GM23338 (cell line): ENCODE data around the gene ZNF628. TPM values are rescaled to one million over a fixed set of nuclear protein-coding genes. Genes with fewer than 3 reads are reported as not detected.
A peak's percentile ranks its signal among the peaks of the same experiment; 100 is the strongest.
"Not testable (repeated sequence)": the region's sequence is repeated elsewhere in the genome, so short reads cannot be mapped to it uniquely, and the experiment has no call there.

Source experiments
- ATAC-seq: fragments of 200-7000 bp; cut with Tn5 transposase; 3 replicates; pipeline ENCODE4 v1.9.1; 2020
- DNase-seq: peaks from one replicate; pipeline ENCODE4 v3.0.0-alpha.2; 2015; ENCODE audit warnings: low spot score
- H2AFZ ChIP-seq: fragments of 200-600 bp; sonication (generic); 2 replicates; pipeline ENCODE4 v1.8.0; 2016; ENCODE audit warnings: antibody characterized with exemption, mild to moderate bottlenecking, moderate library complexity
- H3F3A ChIP-seq: fragments of 200-600 bp; sonication (generic); replicated peaks from 2 replicates; pipeline ENCODE4 v1.8.0; 2017; ENCODE audit warnings: antibody characterized with exemption, mixed run types, low read depth
- H3K27ac ChIP-seq: fragments of 200-600 bp; sonication (generic); 2 replicates; pipeline ENCODE4 v1.6.1; 2016; ENCODE audit warnings: low read depth
- H3K27me3 ChIP-seq: fragments of 200-600 bp; sonication (generic); 2 replicates; pipeline ENCODE4 v1.8.0; 2016; ENCODE audit warnings: mild to moderate bottlenecking, mixed run types, moderate library complexity; ENCODE audit not compliant: insufficient read depth
- H3K36me3 ChIP-seq: fragments of 200-600 bp; sonication (generic); 2 replicates; pipeline ENCODE4 v1.8.0; 2016; ENCODE audit warnings: mild to moderate bottlenecking; ENCODE audit not compliant: insufficient read depth
- H3K4me1 ChIP-seq: fragments of 200-600 bp; sonication (generic); 2 replicates; pipeline ENCODE4 v1.8.0; 2016; ENCODE audit warnings: mild to moderate bottlenecking, moderate library complexity; ENCODE audit not compliant: insufficient read depth
- H3K4me2 ChIP-seq: fragments of 200-600 bp; sonication (generic); 2 replicates; pipeline ENCODE4 v1.7.1; 2017; ENCODE audit warnings: mixed run types
- H3K4me3 ChIP-seq: fragments of 200-600 bp; sonication (generic); 2 replicates; pipeline ENCODE4 v1.6.1; 2016; ENCODE audit warnings: mixed run types
- H3K79me2 ChIP-seq: fragments of 200-600 bp; sonication (generic); replicated peaks from 2 replicates; pipeline ENCODE4 v1.8.0; 2017; ENCODE audit warnings: mild to moderate bottlenecking; ENCODE audit not compliant: insufficient read depth
- H3K9me2 ChIP-seq: fragments of 200-600 bp; sonication (generic); 2 replicates; pipeline ENCODE4 v1.8.0; 2017; ENCODE audit not compliant: insufficient read depth
- H4K20me1 ChIP-seq: fragments of 200-600 bp; sonication (generic); replicated peaks from 2 replicates; pipeline ENCODE4 v1.8.0; 2017; ENCODE audit warnings: mild to moderate bottlenecking; ENCODE audit not compliant: insufficient read depth
- H3K27ac Mint-ChIP-seq: 2 replicates; pipeline ENCODE4 v1.8.0; 2020; ENCODE audit warnings: inconsistent platforms, mild to moderate bottlenecking, moderate library complexity, mixed read lengths
- H3K27me3 Mint-ChIP-seq: 3 replicates; pipeline ENCODE4 v1.8.0; 2022; ENCODE audit warnings: low read depth, mild to moderate bottlenecking, moderate library complexity, mixed read lengths, inconsistent platforms; ENCODE audit not compliant: insufficient read depth, poor library complexity
- H3K36me3 Mint-ChIP-seq: 3 replicates; pipeline ENCODE4 v1.8.0; 2021; ENCODE audit warnings: low read depth, mild to moderate bottlenecking, inconsistent platforms, moderate library complexity, mixed read lengths
- H3K4me1 Mint-ChIP-seq: 3 replicates; pipeline ENCODE4 v1.8.0; 2020; ENCODE audit warnings: mild to moderate bottlenecking, inconsistent platforms, mixed read lengths
- H3K4me3 Mint-ChIP-seq: 3 replicates; pipeline ENCODE4 v1.8.0; 2021; ENCODE audit warnings: moderate library complexity, mild to moderate bottlenecking, inconsistent platforms, mixed read lengths
- H3K9me3 Mint-ChIP-seq: 3 replicates; pipeline ENCODE4 v1.8.0; 2020; ENCODE audit warnings: moderate library complexity, mild to moderate bottlenecking, inconsistent platforms, mixed read lengths
- EZH2 ChIP-seq: fragments of 200-600 bp; sonication (generic); IDR thresholded peaks from one replicate; pipeline ENCODE4 v1.8.0; 2017; ENCODE audit warnings: antibody characterized with exemption, mild to moderate bottlenecking, low read depth; ENCODE audit not compliant: unreplicated experiment
- EZH2phosphoT487 ChIP-seq: fragments of 200-600 bp; sonication (generic); IDR thresholded peaks from one replicate; pipeline ENCODE4 v1.8.1; 2018; ENCODE audit warnings: antibody characterized with exemption; ENCODE audit not compliant: unreplicated experiment
- JUNB ChIP-seq: IDR thresholded peaks from one replicate; pipeline ENCODE4 v1.6.1; 2016; ENCODE audit warnings: antibody characterized with exemption; ENCODE audit not compliant: unreplicated experiment
- NANOG ChIP-seq: IDR thresholded peaks from 2 replicates; pipeline ENCODE4 v1.6.1; 2016; ENCODE audit warnings: antibody characterized with exemption, borderline replicate concordance
- POLR2AphosphoS5 ChIP-seq: IDR thresholded peaks from 2 replicates; pipeline ENCODE4 v1.6.1; 2016; ENCODE audit warnings: antibody characterized with exemption, low read depth
- STAT1 ChIP-seq: IDR thresholded peaks from one replicate; pipeline ENCODE4 v1.6.1; 2016; ENCODE audit warnings: antibody characterized with exemption; ENCODE audit not compliant: unreplicated experiment
- ZNF114 ChIP-seq: fragments of 250-450 bp; sonication (Bioruptor Pico); IDR thresholded peaks from 2 replicates; pipeline ENCODE4 v1.5.0; 2020; ENCODE audit warnings: mild to moderate bottlenecking, moderate library complexity
- ZNF331 ChIP-seq: fragments of 250-450 bp; sonication (Bioruptor Pico); IDR thresholded peaks from 2 replicates; pipeline ENCODE4 v1.5.0; 2020; ENCODE audit warnings: low read depth, mild to moderate bottlenecking, moderate library complexity
- polyA plus RNA-seq: library from polyadenylated mRNA; unstranded; fragments of >200 nt; fragmentation: Nextera tagmentation; extraction: Ambion mirVana; gene quantifications from 2 replicates; pipeline ENCODE4 v1.2.1, GENCODE V29; 2016
- total RNA-seq: library from RNA; depleted of rRNA; stranded (reverse); fragments of >200 nt; shearing (Covaris generic); gene quantifications from 2 replicates; pipeline ENCODE4 v1.2.3, GENCODE V29; 2014
- TF ChIP-seq, protein P1 (sequence below): IDR thresholded peaks from 2 replicates; pipeline ENCODE4 v1.6.1; 2016; ENCODE audit warnings: antibody characterized with exemption
- TF ChIP-seq, protein P2 (sequence below), 2 experiments: fragments of 200-600 bp in 1 of 2; sonication (generic) in 1 of 2; conservative IDR thresholded peaks; 2 replicates each; pipeline versions ENCODE4 v1.5.1 to v1.6.1; 2016 to 2017; ENCODE audit warnings: antibody characterized with exemption in 2 of 2, low read depth in 2 of 2, mild to moderate bottlenecking in 2 of 2, moderate library complexity in 1 of 2
- TF ChIP-seq, protein P3 (sequence below): IDR thresholded peaks from one replicate; pipeline ENCODE4 v1.6.1; 2018; ENCODE audit warnings: antibody characterized with exemption; ENCODE audit not compliant: unreplicated experiment

Gene ZNF628
- total and polyA plus RNA-seq, 2 experiments from 2014 or later, result 4.9 to 10.7 TPM

DNA sequence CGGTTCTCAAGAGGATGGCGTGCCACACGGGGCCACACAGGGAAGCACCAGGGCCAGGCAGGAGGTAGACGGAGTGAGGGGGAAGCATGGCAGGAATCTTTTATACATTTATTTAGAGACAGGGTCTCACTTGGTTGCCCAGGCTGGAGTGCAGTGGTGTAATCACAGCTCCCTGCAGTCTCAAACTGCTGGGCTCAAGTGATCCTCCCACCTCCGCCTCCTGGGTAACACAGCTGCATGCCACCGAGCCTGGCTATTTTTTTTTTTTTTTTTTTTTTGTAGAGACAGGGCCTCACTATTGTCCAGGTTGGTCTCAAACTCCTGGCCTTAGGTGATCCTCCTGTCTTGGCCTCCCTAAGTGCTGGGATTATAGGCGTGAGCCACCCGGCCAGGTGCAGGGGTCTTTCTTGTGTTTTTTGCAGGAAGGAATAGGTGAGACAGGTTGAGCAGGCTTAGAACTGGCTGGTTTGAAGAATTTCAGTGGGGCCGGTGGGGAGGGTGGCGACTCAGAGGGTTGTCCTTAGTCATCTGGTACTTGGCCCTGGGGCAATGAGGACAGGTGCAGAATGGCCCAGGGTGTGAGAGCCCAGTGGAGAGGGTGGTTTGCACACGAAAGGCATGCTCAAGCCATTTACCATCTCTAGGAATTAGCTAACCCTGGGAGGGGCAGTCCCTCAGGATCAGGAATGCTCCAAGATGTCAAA, 19.4 kb downstream of the ZNF628 start:
- Mint-ChIP-seq H3K9me3 (no peaks in the 10 kb centered on the region; the same call in 2 of the 3 replicates), H3K4me3 (no peak overlapping the region; the same call in 2 of the 3 replicates), H3K4me1 (peaks cover 16% of the 10 kb centered on the region), H3K27ac (no peak overlapping the region), H3K27me3 (peaks cover 2% of the 10 kb centered on the region), H3K36me3 (no peaks in the 10 kb centered on the region; the same call in 2 of the 3 replicates)
- ATAC-seq (peak; percentile 62), DNase-seq (no peak)
- H3K79me2 ChIP-seq, result no peaks in the 10 kb centered on the region
- H3K9me2 ChIP-seq, result no peaks in the 10 kb centered on the region
- no peak overlapping the region for H3K4me3 ChIP-seq
- H3F3A ChIP-seq, result no peaks in the 10 kb centered on the region
- peaks cover 9% of the 10 kb centered on the region; the same call in 1 of the 2 replicates for H3K4me1 ChIP-seq
- no peaks in the 10 kb centered on the region for H3K27me3 ChIP-seq
- TF ChIP-seq NANOG, result no peak
- TF ChIP-seq, protein P1, sequence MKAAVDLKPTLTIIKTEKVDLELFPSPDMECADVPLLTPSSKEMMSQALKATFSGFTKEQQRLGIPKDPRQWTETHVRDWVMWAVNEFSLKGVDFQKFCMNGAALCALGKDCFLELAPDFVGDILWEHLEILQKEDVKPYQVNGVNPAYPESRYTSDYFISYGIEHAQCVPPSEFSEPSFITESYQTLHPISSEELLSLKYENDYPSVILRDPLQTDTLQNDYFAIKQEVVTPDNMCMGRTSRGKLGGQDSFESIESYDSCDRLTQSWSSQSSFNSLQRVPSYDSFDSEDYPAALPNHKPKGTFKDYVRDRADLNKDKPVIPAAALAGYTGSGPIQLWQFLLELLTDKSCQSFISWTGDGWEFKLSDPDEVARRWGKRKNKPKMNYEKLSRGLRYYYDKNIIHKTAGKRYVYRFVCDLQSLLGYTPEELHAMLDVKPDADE, result no peak
- TF ChIP-seq POLR2AphosphoS5, result no peak
- TF ChIP-seq ZNF331, result no peak
- H2AFZ ChIP-seq, result no peak overlapping the region
- H3K4me2 ChIP-seq, result no peak overlapping the region
- H3K36me3 ChIP-seq, result no peaks in the 10 kb centered on the region
- H4K20me1 ChIP-seq, result no peaks in the 10 kb centered on the region
- H3K27ac ChIP-seq, result no peak overlapping the region

DNA sequence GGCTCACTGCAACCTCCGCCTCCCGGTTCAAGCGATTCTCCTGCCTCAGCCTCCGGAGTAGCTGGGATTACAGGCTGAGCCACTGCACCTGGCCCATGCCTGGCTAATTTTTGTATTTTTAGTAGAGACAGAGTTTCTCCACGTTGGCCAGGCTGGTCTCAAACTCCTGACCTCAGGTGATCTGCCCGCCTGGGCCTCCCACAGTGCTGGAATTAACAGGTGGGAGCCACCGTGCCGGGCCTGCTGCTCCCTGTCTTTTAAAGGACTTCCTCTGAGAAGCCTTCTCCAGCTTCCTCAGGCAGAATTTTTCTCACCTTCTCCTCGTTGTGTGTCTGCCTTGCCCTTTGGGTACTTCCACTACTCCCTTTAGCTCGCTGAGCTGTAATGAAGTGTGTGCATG, 20.4 kb downstream of the ZNF628 start:
- H3K4me1 ChIP-seq, H3K36me3 ChIP-seq, H3K36me3 Mint-ChIP-seq, H3K27ac ChIP-seq, H3K79me2 ChIP-seq, H3K27me3 ChIP-seq, H3K4me3 ChIP-seq, H2AFZ ChIP-seq, H3K4me3 Mint-ChIP-seq, H3K9me3 Mint-ChIP-seq, ATAC-seq, H3K9me2 ChIP-seq, H4K20me1 ChIP-seq, H3K27ac Mint-ChIP-seq, DNase-seq, H3K4me2 ChIP-seq, H3F3A ChIP-seq, H3K27me3 Mint-ChIP-seq: not testable (repeated sequence)
- H3K4me1 Mint-ChIP-seq, result peaks cover 13% of the 10 kb centered on the region

DNA sequence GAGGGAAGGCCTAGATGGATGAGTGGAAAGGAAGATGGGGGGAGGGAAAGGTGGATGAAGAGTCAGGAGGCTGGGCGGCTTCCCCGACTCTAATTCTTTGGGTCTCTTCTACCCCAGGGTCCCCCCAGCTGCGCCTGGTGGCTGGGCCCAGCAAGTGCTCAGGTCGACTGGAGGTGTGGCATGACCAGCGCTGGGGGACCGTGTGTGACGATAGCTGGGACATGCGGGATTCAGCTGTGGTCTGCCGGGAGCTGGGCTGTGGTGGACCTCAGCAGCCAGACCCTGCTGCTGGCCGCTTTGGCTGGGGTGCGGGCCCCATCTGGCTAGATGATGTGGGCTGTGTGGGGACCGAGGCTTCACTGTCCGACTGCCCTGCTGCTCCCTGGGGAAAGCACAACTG, 21.3 kb downstream of the ZNF628 start:
- no peaks in the 10 kb centered on the region for H3F3A ChIP-seq
- no peak overlapping the region for H3K4me3 ChIP-seq
- peaks cover 12% of the 10 kb centered on the region for H3K27me3 ChIP-seq
- H2AFZ ChIP-seq, result no peak overlapping the region
- DNase-seq (no peak), ATAC-seq (no peak)
- H3K9me3 Mint-ChIP-seq, result peaks cover 11% of the 10 kb centered on the region
- no peak overlapping the region for H3K27ac ChIP-seq
- peaks cover 9% of the 10 kb centered on the region; the same call in 1 of the 2 replicates for H3K4me1 ChIP-seq
- H3K27ac Mint-ChIP-seq, result no peak overlapping the region
- no peaks in the 10 kb centered on the region for H3K79me2 ChIP-seq
- no peak overlapping the region for H3K4me3 Mint-ChIP-seq
- no peaks in the 10 kb centered on the region for H3K36me3 ChIP-seq
- H3K36me3 Mint-ChIP-seq, result peaks cover 7% of the 10 kb centered on the region; the same call in 1 of the 3 replicates
- H4K20me1 ChIP-seq, result no peaks in the 10 kb centered on the region
- no peak overlapping the region for H3K4me2 ChIP-seq
- peaks cover 13% of the 10 kb centered on the region for H3K4me1 Mint-ChIP-seq
- peaks cover 18% of the 10 kb centered on the region for H3K27me3 Mint-ChIP-seq
- H3K9me2 ChIP-seq, result no peaks in the 10 kb centered on the region
- TF ChIP-seq EZH2phosphoT487 (no peak), JUNB (no peak), EZH2 (no peak), POLR2AphosphoS5 (no peak), STAT1 (no peak), ZNF114 (CRISPR knock-in tag) (no peak)
- TF ChIP-seq, protein P2, sequence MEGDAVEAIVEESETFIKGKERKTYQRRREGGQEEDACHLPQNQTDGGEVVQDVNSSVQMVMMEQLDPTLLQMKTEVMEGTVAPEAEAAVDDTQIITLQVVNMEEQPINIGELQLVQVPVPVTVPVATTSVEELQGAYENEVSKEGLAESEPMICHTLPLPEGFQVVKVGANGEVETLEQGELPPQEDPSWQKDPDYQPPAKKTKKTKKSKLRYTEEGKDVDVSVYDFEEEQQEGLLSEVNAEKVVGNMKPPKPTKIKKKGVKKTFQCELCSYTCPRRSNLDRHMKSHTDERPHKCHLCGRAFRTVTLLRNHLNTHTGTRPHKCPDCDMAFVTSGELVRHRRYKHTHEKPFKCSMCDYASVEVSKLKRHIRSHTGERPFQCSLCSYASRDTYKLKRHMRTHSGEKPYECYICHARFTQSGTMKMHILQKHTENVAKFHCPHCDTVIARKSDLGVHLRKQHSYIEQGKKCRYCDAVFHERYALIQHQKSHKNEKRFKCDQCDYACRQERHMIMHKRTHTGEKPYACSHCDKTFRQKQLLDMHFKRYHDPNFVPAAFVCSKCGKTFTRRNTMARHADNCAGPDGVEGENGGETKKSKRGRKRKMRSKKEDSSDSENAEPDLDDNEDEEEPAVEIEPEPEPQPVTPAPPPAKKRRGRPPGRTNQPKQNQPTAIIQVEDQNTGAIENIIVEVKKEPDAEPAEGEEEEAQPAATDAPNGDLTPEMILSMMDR (conservative IDR thresholded peaks at IDR 0.05; ENCODE audit: low read depth in 2 of 2), result no peak
- TF ChIP-seq, protein P3, sequence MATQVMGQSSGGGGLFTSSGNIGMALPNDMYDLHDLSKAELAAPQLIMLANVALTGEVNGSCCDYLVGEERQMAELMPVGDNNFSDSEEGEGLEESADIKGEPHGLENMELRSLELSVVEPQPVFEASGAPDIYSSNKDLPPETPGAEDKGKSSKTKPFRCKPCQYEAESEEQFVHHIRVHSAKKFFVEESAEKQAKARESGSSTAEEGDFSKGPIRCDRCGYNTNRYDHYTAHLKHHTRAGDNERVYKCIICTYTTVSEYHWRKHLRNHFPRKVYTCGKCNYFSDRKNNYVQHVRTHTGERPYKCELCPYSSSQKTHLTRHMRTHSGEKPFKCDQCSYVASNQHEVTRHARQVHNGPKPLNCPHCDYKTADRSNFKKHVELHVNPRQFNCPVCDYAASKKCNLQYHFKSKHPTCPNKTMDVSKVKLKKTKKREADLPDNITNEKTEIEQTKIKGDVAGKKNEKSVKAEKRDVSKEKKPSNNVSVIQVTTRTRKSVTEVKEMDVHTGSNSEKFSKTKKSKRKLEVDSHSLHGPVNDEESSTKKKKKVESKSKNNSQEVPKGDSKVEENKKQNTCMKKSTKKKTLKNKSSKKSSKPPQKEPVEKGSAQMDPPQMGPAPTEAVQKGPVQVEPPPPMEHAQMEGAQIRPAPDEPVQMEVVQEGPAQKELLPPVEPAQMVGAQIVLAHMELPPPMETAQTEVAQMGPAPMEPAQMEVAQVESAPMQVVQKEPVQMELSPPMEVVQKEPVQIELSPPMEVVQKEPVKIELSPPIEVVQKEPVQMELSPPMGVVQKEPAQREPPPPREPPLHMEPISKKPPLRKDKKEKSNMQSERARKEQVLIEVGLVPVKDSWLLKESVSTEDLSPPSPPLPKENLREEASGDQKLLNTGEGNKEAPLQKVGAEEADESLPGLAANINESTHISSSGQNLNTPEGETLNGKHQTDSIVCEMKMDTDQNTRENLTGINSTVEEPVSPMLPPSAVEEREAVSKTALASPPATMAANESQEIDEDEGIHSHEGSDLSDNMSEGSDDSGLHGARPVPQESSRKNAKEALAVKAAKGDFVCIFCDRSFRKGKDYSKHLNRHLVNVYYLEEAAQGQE, result no peak
- TF ChIP-seq, protein P1, result no peak
